H1 (cell line): ENCODE data around the gene WNT7A. TPM values are rescaled to one million over a fixed set of nuclear protein-coding genes. Genes with fewer than 3 reads are reported as not detected.

Experiments used
- BRCA1 ChIP-seq: IDR thresholded peaks from 2 replicates; pipeline ENCODE4 v1.6.1; 2012; ENCODE audit warnings: low read depth, low read length, improper control_type of control experiment
- CHD2 ChIP-seq: IDR thresholded peaks from 2 replicates; pipeline ENCODE4 v1.6.1; 2012; ENCODE audit warnings: low read length, improper control_type of control experiment
- CREB1 ChIP-seq: IDR thresholded peaks from 2 replicates; pipeline ENCODE4 v1.6.1; 2012; ENCODE audit warnings: inconsistent platforms
- SP2 ChIP-seq: IDR thresholded peaks from 2 replicates; pipeline ENCODE4 v1.6.1; 2012; ENCODE audit warnings: mild to moderate bottlenecking, low read length, inconsistent platforms
- TAF7 ChIP-seq: optimal IDR thresholded peaks from 2 replicates; pipeline ENCODE3; 2011; ENCODE audit warnings: low read depth, mild to moderate bottlenecking, inconsistent platforms, low read length, moderate library complexity, borderline replicate concordance
- polyA plus RNA-seq, 7 experiments: library from polyadenylated mRNA; depleted of rRNA in 3 of 7; stranded (reverse) in 5 of 7; unstranded in 2 of 7; fragments of >200 nt in 5 of 7; fragments of 200-250 nt in 2 of 7; gene quantifications; 1 replicate in 5 of 7; 2 replicates in 1 of 7; 4 replicates in 1 of 7; pipeline versions ENCODE4 v1.2.1 to v1.2.3, GENCODE V29; 2011 to 2013; ENCODE audit warnings: missing spikeins in 2 of 7, mixed read lengths in 2 of 7
- total RNA-seq: library from RNA; stranded (reverse); fragmentation: NEBNext Ultra II Directional; extraction: Animal tissue kit (Norgen Biotek cat#: 25700); gene quantifications from 2 replicates; pipeline ENCODE4 v1.2.1, GENCODE V29; 2021

Gene WNT7A
- total and polyA plus RNA-seq, 2 of the 8 experiments (the other 6 are each of a cell fraction or from before 2014, with no cell fraction given), result 0.02 TPM; not detected in 1

DNA sequence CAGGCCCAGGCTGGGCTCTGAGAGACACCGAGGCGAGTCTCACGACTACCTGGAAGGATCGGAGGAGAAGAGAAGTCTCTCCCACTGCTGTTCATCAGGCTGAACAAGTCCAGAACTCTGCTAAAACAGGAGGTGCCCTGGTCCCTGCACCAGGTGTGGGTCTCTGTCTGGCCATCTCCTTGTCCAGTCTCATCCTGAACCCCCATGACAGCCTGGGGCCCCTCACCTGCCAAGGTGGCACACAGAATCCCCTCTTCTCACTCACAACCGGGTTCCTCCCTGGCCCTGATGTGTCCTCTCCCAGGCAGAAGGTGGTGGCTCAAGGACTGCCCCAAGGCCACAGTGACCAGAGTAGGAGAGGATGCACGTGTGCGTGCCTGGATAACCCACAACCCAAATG lies 34.1 kb downstream of the WNT7A start (continued):
- TF ChIP-seq TAF7 (no peak), SP2 (no peak), CREB1 (no peak), BRCA1 (no peak), CHD2 (no peak)
- TF ChIP-seq, all 59 proteins: peak for 0
